Left lung (tissue), 10 donors: ENCODE results near the gene CCDC27. TPM values are rescaled to one million over a fixed set of nuclear protein-coding genes. Genes with fewer than 3 reads are reported as not detected.

Experiments
- ATAC-seq: fragments of 200-7000 bp; cut with Tn5 transposase; one replicate; pipeline ENCODE4 v1.9.1; 2020; ENCODE audit warnings: moderate library complexity
- DNase-seq, 4 donors: peaks; one replicate each; pipeline ENCODE4 v3.0.0-alpha.2; 2013 to 2020
- H3K27ac ChIP-seq, 2 donors: fragments of 200-600 bp; sonication (generic) in 1 of 2; one replicate each; pipeline versions ENCODE4 v1.5.0 to v1.8.0; 2020 to 2021
- H3K27me3 ChIP-seq, 2 donors: fragments of 200-600 bp; sonication (generic) in 1 of 2; one replicate each; pipeline versions ENCODE4 v1.5.0 to v1.8.0; 2020 to 2021
- H3K36me3 ChIP-seq, 2 donors: fragments of 200-600 bp; sonication (generic) in 1 of 2; one replicate each; pipeline versions ENCODE4 v1.5.0 to v1.8.0; 2020 to 2021
- H3K4me1 ChIP-seq, 2 donors: fragments of 200-600 bp; one replicate each; pipeline ENCODE4 v1.8.0; 2021
- H3K4me3 ChIP-seq, 2 donors: fragments of 200-600 bp; sonication (generic) in 1 of 2; one replicate each; pipeline versions ENCODE4 v1.5.0 to v1.8.0; 2020 to 2021; ENCODE audit warnings: mild to moderate bottlenecking in 1 of 2
- H3K9me3 ChIP-seq, 2 donors: fragments of 200-600 bp; sonication (generic) in 1 of 2; one replicate each; pipeline versions ENCODE4 v1.5.0 to v1.8.0; 2020 to 2021
- CTCF ChIP-seq, 2 donors: fragments of 200-600 bp; sonication (generic) in 1 of 2; IDR thresholded peaks; one replicate each; pipeline versions ENCODE4 v1.5.0 to v1.8.0; 2021; ENCODE audit warnings: antibody characterized with exemption in 2 of 2
- intact Hi-C, 2 donors: fragments of 100-400 bp; cut with DNase I; formaldehyde crosslinking; loops; one replicate each; pipeline versions ENCODE4 v1.11.2 to v1.14.2; 2022
- polyA plus RNA-seq, 6 donors: library from polyadenylated mRNA; unstranded; fragments of 120-200 nt; gene quantifications; one replicate each; pipeline ENCODE4 v1.2.1, GENCODE V29; 2013; ENCODE audit not compliant: insufficient read length in 6 of 6
- total RNA-seq, 2 donors: library from RNA; stranded (reverse); fragmentation: NEBNext Ultra II Directional; extraction: Animal tissue kit (Norgen Biotek cat#: 25700); gene quantifications; one replicate each; pipeline ENCODE4 v1.2.1, GENCODE V29; 2021
- donor health status: DM: no; HTN: yes; CAD: no.
- donor health status: DM: no; HTN: no; CAD: no.

The CCDC27 gene
- total and polyA plus RNA-seq, 8 donors: 0.17 to 0.31 (median 0.25) TPM; not detected in 2

- no peaks in the 10 kb centered on the region for H3K9me3 ChIP-seq
- no peak overlapping the region for H3K4me3 ChIP-seq
- H3K27ac ChIP-seq: no peak overlapping the region
- DNase-seq: peak in 1 of 4 donors; percentile 76
- H3K27me3 ChIP-seq: peaks cover 0 to 8% of the 10 kb centered on the region in 2 donors
- intact Hi-C loops: no loop called here
- no peak for ATAC-seq
- TF ChIP-seq CTCF (IDR thresholded peaks at IDR 0.05): no peak
- peaks cover 0 to 21% of the 10 kb centered on the region in 2 donors for H3K4me1 ChIP-seq
- peaks cover 0 to 52% of the 10 kb centered on the region in 2 donors for H3K36me3 ChIP-seq
Measured at GRCh38 chr1:3777647-3778589, 25.7 kb downstream of the CCDC27 start.

DNA sequence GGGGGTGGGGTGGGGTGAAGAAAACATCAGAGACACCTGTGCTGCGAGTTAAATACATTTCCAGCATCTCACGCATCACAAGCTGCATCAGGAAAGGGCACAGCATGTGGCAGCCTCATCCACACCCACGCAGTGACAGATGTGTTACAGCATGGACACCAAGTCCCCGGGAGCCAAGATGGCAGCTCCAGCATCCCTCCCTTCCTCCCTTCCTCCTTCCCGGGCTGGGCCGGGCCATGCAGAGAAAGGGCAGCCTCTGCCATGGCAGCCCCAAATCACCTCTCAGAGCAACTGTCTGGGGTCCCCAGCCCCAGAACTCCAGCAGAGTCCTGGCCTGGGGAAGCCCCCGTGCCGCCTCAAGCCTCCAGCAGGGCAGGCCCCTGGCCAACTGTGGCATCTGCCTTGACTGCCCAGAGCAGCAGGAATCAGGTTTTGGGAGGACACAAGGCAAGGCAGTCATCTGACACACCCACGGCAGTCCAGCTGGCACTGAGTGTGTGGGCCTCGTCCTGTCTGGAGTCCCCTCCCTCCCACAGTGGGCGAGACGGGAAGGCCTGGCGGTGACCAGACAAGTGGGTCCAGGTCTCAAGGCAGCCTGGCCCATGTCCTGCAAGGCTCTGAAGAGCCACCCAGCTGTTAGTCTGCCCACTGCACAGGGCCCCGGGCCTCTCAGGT, 26.5 kb downstream of the CCDC27 start:
- Histone ChIP-seq H3K36me3 (peaks cover 0 to 60% of the 10 kb centered on the region in 2 donors), H3K4me1 (peaks cover 0 to 20% of the 10 kb centered on the region in 2 donors), H3K9me3 (no peaks in the 10 kb centered on the region), H3K27me3 (no peaks in the 10 kb centered on the region), H3K27ac (no peak overlapping the region), H3K4me3 (no peak overlapping the region)
- peak in 1 of 4 donors; percentile 60 for DNase-seq
- intact Hi-C loops: no loop called here
- no peak for TF ChIP-seq CTCF (IDR thresholded peaks at IDR 0.05)
- no peak for ATAC-seq

DNA sequence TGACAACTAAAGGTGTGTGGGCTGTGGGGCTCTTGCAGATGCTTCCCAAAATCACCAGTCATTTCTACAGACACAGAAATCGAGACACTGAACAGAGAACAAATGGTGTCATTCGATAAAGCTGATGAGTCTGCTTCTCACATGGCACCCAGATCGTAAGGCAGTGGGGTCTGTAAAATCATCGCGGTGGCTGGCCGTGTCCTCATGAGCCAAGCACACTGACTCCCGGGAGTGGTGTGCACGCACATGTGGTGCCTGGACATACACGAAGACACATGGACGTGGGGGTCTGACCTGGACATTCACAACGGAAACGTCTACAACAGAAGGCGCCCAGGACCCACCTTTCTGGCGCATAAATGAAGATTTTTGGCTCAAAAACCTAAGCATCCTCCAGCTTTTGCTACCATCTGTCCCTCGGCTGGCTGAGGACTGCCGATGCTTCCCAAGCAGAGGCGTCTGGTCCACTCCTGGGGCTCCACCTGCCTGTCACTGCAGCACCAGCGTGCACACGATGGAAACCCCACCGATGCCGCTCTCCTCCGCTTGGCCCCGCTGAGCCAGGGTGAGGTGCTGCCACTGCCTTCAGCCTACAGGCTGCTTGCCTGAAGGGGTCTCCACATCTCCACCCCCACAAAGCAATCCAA, 27.1 kb downstream of the CCDC27 start:
- TF ChIP-seq CTCF (IDR thresholded peaks at IDR 0.05): no peak
- Histone ChIP-seq H3K4me3 (no peak overlapping the region), H3K4me1 (peaks cover 0 to 20% of the 10 kb centered on the region in 2 donors), H3K36me3 (peaks cover 0 to 66% of the 10 kb centered on the region in 2 donors), H3K27me3 (no peaks in the 10 kb centered on the region), H3K9me3 (no peaks in the 10 kb centered on the region), H3K27ac (no peak overlapping the region)
- no peak for ATAC-seq
- DNase-seq: peak in 1 of 4 donors; percentile 54
- intact Hi-C loops: no loop called here

DNA sequence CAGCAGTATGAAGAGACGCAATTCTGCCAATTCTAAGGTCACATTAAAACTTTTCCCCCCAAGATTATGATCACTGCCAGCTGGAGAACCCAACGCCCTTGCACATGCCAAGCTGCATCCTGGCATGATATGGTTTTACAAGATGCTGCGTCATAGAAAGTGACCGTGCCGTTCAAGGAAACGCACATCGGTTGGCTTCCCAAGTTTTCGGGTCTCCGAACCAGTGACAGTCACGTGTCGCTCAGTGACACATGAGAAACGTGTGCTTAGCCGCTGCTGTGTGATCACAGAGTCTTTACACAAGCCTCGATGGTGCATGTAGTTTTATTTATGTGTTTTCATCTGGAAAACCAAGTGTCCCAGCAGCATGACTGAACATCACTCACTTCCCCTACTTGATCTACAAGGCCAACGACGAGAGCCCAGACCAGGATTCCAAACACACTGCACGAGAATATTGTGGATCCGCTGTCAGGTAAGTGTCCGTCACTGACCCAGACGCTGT, 27.7 kb downstream of the CCDC27 start:
- Histone ChIP-seq H3K27ac (no peak overlapping the region), H3K4me1 (peaks cover 0 to 18% of the 10 kb centered on the region in 2 donors), H3K4me3 (no peak overlapping the region), H3K9me3 (no peaks in the 10 kb centered on the region), H3K36me3 (peaks cover 0 to 72% of the 10 kb centered on the region in 2 donors), H3K27me3 (no peaks in the 10 kb centered on the region)
- no peak for TF ChIP-seq CTCF (IDR thresholded peaks at IDR 0.05)
- no peak for ATAC-seq
- no peak for DNase-seq
- intact Hi-C loops: no loop called here
